ENCODE results near the gene EPHA7.

Gene EPHA7

DNA sequence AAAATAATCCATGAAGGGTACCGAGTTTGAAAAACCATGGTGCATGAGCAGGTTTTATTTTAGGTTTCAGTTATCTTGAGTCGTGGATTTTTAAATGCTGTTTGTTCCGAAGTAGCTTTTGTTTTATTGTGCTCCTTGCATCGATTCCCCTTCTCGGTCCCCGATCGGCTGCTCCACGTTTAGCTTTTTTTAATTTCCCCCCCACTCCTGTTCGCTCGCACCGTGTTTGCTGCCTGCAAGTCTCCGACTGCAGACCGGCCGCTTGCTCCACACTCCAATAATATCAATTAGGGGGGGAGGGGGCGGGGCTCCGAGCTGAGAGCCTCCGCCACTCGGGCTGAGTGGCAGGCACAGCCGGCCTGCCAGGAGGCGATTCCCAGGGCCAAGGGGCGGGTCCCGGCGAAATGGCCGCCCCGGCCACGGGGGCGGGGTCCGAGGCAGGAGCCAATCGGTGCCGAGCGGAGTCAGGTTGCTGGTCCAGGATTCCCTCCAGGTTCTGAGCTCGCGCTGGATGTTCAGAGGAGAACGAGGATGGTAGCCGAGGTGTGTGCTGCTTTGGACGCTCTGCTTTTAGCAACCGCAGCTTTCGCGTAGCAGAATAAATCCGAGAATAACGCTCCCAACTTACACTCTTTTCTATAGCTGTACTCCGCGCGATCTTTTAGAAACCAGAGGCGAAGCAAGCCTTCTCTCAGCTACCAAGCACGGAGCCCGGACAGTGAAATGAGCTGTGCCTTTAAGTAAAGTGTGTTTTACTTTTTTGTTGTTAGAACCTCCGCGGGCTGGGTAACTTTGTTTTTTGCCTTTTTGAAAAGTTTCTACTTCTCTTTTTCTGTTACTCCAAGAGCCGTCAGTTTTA, at the start of gene EPHA7:
TSS of gene EPHA7 (minus strand) at position 256 of the 859 bp plus-strand sequence. CDS start at position 38, 218 bp downstream.
- no peaks in the 10 kb centered on the region for H3K36me3 Mint-ChIP-seq
- no peaks in the 10 kb centered on the region for H3K9me3 Mint-ChIP-seq
- H3K27ac Mint-ChIP-seq: peak within 1 kb of the TSS; percentile 74
- peaks cover 20% of the 10 kb centered on the region for H3K4me1 Mint-ChIP-seq
- H3K27me3 Mint-ChIP-seq: peaks cover 38% of the 10 kb centered on the region
- peak within 1 kb of the TSS; percentile 83 for H3K4me3 Mint-ChIP-seq

GRCh38 chr6:93468291-93468690, 48.9 kb upstream of the EPHA7 start:
- no peaks in the 10 kb centered on the region for H3K36me3 Mint-ChIP-seq
- no peaks in the 10 kb centered on the region for H3K27me3 Mint-ChIP-seq
- no peaks in the 10 kb centered on the region for H3K9me3 Mint-ChIP-seq
- H3K4me1 Mint-ChIP-seq: no peaks in the 10 kb centered on the region
- no peak overlapping the region for H3K27ac Mint-ChIP-seq
- H3K4me3 Mint-ChIP-seq: no peak overlapping the region

DNA sequence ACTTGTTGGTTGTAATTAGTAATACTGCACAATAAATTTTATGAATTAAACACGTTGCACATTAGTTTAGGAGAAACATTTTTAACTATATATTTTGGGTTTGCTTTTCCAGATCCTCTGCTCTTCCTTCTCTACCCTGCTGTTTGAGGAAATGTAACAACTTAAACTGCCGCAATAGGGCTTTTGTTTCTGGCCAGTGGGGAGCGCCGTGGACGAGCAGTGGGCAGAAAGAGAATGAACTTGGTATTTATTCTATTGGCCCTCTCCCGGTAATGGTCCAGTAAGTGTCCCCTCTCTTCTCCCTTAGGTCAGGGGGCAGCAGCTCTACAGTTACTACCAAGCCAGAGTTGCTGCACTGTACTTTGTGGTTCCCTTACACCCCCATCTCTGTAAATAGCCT, 35.2 kb upstream of the EPHA7 start:
- H3K27ac Mint-ChIP-seq: no peak overlapping the region
- H3K4me1 Mint-ChIP-seq: no peaks in the 10 kb centered on the region
- H3K4me3 Mint-ChIP-seq: no peak overlapping the region
- H3K9me3 Mint-ChIP-seq: no peaks in the 10 kb centered on the region
- no peaks in the 10 kb centered on the region for H3K36me3 Mint-ChIP-seq
- H3K27me3 Mint-ChIP-seq: no peaks in the 10 kb centered on the region

- Mint-ChIP-seq H3K36me3 (no peaks in the 10 kb centered on the region), H3K4me3 (no peak overlapping the region), H3K9me3 (no peaks in the 10 kb centered on the region), H3K4me1 (no peaks in the 10 kb centered on the region), H3K27me3 (no peaks in the 10 kb centered on the region), H3K27ac (no peak overlapping the region)
Measured at GRCh38 chr6:93453956-93454355, 34.6 kb upstream of the EPHA7 start.

- Mint-ChIP-seq H3K4me3 (no peak overlapping the region), H3K4me1 (no peaks in the 10 kb centered on the region), H3K36me3 (no peaks in the 10 kb centered on the region), H3K27ac (no peak overlapping the region), H3K27me3 (no peaks in the 10 kb centered on the region), H3K9me3 (peaks cover 19% of the 10 kb centered on the region)
Measured at GRCh38 chr6:93447874-93448273, 28.5 kb upstream of the EPHA7 start.

DNA sequence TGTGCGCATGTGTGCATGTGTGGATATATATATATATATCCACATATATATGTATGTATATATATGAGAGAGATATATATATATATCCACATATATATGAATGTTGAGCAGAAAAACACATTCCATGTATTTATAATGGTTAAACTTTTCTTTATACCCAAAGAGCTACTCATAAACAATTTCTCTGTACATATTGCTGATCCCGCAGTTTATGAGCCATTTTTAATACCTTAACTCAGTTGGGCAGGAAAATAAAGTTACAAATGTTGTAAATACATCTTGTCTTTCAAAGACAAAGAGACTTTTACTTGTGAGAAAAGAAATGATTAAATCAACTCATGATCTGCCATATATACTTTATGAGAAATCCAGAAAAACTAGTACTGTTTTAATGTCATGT, 18.1 kb upstream of the EPHA7 start:
- no peak overlapping the region for H3K4me3 Mint-ChIP-seq
- peaks cover 6% of the 10 kb centered on the region for H3K9me3 Mint-ChIP-seq
- H3K36me3 Mint-ChIP-seq: no peaks in the 10 kb centered on the region
- H3K27me3 Mint-ChIP-seq: peaks cover 1% of the 10 kb centered on the region
- no peaks in the 10 kb centered on the region for H3K4me1 Mint-ChIP-seq
- H3K27ac Mint-ChIP-seq: no peak overlapping the region

DNA sequence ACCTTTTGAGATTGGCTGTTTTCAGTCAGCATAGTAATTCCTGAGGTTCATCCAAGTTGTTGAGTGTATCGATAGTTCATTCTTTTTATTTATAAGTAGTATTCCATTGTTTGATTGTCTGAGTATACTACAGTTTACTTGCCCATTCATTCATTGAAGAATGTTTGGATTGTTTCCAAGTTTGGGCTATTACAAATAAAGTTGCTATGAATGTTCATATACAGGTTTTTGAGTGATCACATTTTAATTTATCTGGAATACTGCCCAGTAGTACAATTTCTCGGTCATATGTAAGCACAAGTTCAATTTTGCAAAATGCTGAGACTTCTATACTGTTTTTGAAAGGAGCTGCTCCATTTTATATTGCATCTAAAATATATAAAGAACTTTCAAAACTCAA, 14.2 kb upstream of the EPHA7 start:
- Mint-ChIP-seq H3K27ac (no peak overlapping the region), H3K9me3 (peaks cover 12% of the 10 kb centered on the region), H3K4me1 (no peaks in the 10 kb centered on the region), H3K4me3 (no peak overlapping the region), H3K27me3 (peaks cover 1% of the 10 kb centered on the region), H3K36me3 (no peaks in the 10 kb centered on the region)

DNA sequence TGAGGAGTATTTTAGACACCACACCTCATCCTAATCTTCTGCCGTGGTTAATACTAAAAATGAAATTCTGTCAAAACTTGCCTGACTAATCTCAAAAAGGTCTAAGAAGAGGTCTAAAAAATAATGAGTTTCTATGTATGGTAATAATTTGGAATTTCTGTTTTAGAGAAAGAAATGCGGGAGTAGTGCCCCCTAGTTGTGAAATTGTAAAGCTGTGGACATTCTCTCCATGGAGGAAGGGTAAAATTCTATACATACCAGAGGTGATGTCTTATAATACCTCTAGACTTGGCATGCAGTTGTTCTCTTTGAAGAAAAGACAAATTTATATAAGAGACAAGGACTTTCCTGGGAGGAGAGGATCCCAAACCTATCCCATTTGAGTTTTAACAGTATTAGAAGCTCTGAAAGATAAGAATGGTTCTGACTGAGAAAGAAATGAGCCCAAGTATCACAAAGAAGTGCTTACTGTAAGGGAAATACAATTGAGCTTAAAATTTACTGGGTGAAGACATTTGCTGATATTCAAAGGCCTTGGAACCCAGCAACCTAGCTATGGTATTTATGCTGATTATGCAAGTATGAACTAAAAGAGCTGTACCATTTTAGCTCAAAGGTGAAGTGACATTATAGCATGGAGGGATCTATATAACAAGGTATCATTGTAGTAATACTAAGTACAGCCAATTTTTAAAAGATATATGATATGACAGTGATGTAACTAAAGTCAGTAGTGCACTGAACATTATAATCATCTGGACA, 5.1 kb upstream of the EPHA7 start:
- Mint-ChIP-seq H3K9me3 (peaks cover 5% of the 10 kb centered on the region), H3K4me1 (peaks cover 8% of the 10 kb centered on the region), H3K27me3 (peaks cover 22% of the 10 kb centered on the region), H3K4me3 (no peak overlapping the region), H3K27ac (no peak overlapping the region), H3K36me3 (no peaks in the 10 kb centered on the region)

DNA sequence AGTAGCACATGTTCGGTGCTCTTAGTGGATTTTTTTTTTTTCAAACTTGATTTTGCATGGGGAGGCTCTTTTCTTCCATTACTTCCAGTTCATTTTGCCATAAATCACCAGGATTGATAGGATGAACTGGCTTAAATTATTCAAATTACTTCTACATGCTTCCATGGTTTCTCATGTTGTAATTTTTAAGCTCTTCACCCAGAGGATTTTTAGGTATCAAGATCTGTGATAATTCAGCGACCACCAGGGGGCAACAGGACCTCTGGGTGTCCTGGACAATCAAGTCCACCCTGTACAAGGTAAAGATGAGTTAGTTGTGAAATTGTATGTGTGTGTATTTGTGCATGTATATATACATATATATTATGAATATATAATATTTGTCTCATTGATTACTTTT, 4.2 kb upstream of the EPHA7 start:
- Mint-ChIP-seq H3K4me3 (no peak overlapping the region), H3K4me1 (peaks cover 13% of the 10 kb centered on the region), H3K36me3 (no peaks in the 10 kb centered on the region), H3K27me3 (peaks cover 26% of the 10 kb centered on the region), H3K27ac (no peak overlapping the region), H3K9me3 (no peaks in the 10 kb centered on the region)

DNA sequence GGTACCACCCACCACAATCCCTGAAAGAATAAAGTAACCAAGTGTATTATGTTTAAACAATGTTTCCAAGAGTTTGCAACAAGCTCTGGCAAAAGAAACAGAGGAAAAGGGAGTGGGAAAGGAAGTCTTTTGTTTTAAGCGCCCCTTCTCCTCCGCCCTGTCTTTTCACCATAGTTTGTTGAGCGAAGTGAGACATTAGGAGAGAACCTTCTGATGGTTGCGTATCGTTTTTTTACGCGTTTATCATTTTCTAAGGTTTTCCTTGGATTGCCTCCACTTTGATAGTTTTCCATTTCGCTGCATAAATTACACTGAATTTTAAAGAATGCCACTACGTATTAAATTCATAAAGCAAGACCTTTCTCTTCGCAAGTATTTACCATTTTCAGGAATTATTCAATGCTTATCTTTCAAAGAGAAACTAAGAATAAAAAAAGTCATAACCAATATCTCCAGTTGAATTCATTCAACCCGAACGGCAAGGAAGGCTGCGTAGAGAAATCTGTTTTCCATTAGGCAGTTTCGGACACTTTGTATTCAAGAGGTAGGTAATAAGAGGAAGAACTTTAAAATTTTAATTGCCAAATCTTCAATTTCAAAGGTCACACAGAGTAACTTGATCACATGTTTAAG, 920 bp upstream of the EPHA7 start:
- H3K27ac Mint-ChIP-seq: no peak overlapping the region
- H3K36me3 Mint-ChIP-seq: no peaks in the 10 kb centered on the region
- peaks cover 20% of the 10 kb centered on the region for H3K4me1 Mint-ChIP-seq
- peak overlapping the region; percentile 36 for H3K4me3 Mint-ChIP-seq
- H3K27me3 Mint-ChIP-seq: peaks cover 35% of the 10 kb centered on the region
- no peaks in the 10 kb centered on the region for H3K9me3 Mint-ChIP-seq

DNA sequence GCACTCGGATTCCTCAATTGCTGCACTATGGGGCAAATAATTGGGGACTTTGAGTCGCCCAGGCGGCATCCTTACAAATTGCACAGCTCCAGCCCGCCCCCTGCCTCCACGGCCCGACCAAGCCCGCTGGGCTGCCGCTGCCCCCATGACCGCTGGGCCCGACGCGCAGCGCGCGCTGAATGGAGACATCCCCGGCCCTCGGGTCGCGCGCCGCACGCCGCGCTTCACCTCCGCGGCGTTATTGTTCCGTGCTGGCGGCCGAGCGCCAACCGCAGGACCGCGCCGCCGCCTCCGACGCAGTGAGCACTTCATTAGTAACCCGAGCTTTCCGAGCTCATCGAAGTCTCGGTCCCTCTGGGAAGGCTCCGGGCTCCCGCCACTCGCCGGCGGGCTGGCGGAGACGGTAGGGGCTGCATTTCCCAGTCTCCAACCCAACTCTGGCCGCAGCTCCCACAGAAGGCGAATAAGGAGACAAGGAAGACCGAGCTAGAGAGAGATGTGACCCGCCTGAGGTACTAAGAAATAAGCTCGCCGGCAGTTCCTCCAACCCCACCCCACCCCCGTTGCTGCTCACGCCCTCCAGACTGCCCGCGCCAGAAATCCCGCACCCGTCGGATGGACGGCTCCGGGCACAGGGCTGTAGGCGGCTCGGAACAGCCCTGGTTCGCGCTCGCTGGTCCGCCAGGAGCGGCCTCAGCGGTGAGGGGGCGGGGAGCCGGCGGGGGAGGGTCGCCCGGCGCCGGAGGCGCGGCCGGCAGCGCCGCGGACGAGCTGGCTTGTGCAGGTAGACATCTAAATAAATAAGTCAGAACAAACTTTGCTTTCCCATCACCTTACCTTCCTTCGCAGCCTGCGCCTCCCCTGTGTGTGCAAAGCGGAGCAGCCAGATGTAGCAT, 703 bp downstream of the EPHA7 start:
- H3K4me3 Mint-ChIP-seq: peak overlapping the region; percentile 83
- H3K9me3 Mint-ChIP-seq: no peaks in the 10 kb centered on the region
- peak overlapping the region; percentile 74 for H3K27ac Mint-ChIP-seq
- H3K36me3 Mint-ChIP-seq: no peaks in the 10 kb centered on the region
- H3K4me1 Mint-ChIP-seq: peaks cover 20% of the 10 kb centered on the region
- H3K27me3 Mint-ChIP-seq: peaks cover 41% of the 10 kb centered on the region

DNA sequence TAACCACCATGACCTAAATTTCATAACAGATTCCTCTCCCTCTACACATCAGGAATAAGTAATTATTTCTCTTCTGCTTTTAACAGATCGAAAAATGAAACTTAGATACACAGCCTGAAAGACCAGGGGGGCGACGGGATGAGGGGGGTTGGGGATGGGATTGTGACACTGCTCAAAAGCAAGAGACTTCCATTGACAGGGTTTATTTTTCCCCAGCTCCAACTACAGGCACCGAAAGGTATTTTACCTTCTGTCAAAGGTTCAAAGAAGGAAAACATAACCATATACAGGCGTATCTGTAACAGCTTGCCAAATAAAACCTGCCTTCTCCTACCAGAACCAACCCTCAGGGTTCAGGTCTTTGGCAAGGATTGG, 1.3 kb downstream of the EPHA7 start:
- peaks cover 41% of the 10 kb centered on the region for H3K27me3 Mint-ChIP-seq
- no peak overlapping the region for H3K27ac Mint-ChIP-seq
- peak overlapping the region; percentile 47 for H3K4me3 Mint-ChIP-seq
- peaks cover 20% of the 10 kb centered on the region for H3K4me1 Mint-ChIP-seq
- H3K36me3 Mint-ChIP-seq: no peaks in the 10 kb centered on the region
- no peaks in the 10 kb centered on the region for H3K9me3 Mint-ChIP-seq

GRCh38 chr6:93417421-93418013, 1.8 kb downstream of the EPHA7 start:
- Mint-ChIP-seq H3K9me3 (no peaks in the 10 kb centered on the region), H3K4me3 (peak overlapping the region; percentile 47), H3K27me3 (peaks cover 41% of the 10 kb centered on the region), H3K36me3 (no peaks in the 10 kb centered on the region), H3K27ac (no peak overlapping the region), H3K4me1 (peaks cover 20% of the 10 kb centered on the region)

GRCh38 chr6:93416571-93417420, 2.6 kb downstream of the EPHA7 start:
- no peaks in the 10 kb centered on the region for H3K9me3 Mint-ChIP-seq
- H3K4me1 Mint-ChIP-seq: peaks cover 20% of the 10 kb centered on the region
- H3K27me3 Mint-ChIP-seq: peaks cover 36% of the 10 kb centered on the region
- H3K4me3 Mint-ChIP-seq: peak overlapping the region; percentile 30
- no peaks in the 10 kb centered on the region for H3K36me3 Mint-ChIP-seq
- no peak overlapping the region for H3K27ac Mint-ChIP-seq
